HG03159 (cell line): ENCODE data around the gene SLC44A2.

Experiments used
- ATAC-seq: cut with Tn5 transposase; IDR thresholded peaks from one replicate; pipeline ENCODE4 v1.9.1; 2021; ENCODE audit warnings: mild to moderate bottlenecking, moderate library complexity; ENCODE audit not compliant: unreplicated experiment

The SLC44A2 gene

GRCh38 chr19:10625003-10625761 is at the start of gene SLC44A2:
Gene SLC44A2, plus strand, starts transcription at chr19:10625553. Its CDS starts 81 bp downstream, at chr19:10625634.
- ATAC-seq, result no peak

DNA sequence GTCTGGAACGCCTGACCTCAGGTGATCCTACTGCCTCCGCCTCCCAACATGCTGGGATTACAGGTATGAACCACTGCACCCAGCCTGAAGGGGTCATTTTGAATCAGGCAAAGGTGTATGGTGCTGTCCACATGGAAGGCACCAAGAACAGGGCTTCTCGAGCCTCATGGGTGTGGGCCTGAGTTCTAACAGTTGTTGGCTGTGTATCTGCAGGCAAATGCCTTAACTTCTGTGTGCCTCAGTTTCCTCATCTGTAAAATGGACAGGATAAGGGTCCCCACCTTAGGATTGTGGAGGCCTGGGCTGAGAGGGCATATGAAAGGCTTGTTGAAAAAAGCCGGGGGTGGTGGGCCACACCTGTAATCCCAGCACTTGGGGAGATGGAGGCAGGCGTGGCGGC is 47.4 kb upstream of the SLC44A2 start:
- ATAC-seq, result no peak

GRCh38 chr19:10580979-10581631 is 44.2 kb upstream of the SLC44A2 start:
- no peak for ATAC-seq

DNA sequence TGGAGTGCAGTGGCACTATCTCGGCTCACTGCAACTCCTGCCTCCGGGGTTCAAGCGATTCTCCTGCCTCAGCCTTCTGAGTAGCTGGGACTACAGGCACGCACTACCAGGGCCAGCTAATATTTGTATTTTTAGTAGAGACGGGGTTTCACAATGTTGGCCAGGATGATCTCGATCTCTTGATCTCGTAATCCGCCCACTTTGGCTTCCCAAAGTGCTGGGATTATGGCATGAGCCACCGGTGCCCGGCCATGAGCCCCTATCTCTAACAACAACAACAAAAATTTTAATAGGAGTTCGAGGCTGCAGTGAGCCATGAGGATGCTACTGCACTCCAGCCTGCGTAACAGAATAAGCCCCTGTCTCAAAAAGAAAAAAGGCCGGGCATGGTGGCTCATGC is 43.3 kb upstream of the SLC44A2 start:
- no peak for ATAC-seq

- ATAC-seq, result no peak
These were observed 42.1 kb upstream of the SLC44A2 start for GRCh38 chr19:10583036-10583776.

- ATAC-seq, result no peak
These were observed 39.0 kb upstream of the SLC44A2 start for GRCh38 chr19:10586396-10586795.

- no peak for ATAC-seq
These were observed 38.1 kb upstream of the SLC44A2 start, which contains the start of gene AP1M2 for GRCh38 chr19:10587022-10587838. Gene AP1M2, minus strand, starts transcription at chr19:10587312. Its CDS starts 81 bp downstream, at chr19:10587231.

DNA sequence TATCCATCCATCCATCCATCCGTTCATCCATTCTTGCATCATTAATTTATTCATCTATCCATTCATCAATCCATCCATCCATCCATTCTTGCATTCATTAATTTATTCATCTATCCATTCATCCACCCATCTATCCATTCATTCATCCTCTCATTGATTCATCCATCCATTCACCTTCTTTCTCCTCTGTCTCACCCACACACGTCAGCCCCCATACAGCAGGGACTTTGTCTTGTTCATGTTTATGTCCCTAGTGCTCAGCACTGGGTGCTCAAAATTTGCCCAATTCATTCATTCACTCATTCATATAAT is 37.6 kb upstream of the SLC44A2 start:
- no peak for ATAC-seq

GRCh38 chr19:10593148-10593547 is 32.2 kb upstream of the SLC44A2 start:
- no peak for ATAC-seq

- ATAC-seq, result peak; percentile 62
These were observed 31.3 kb upstream of the SLC44A2 start for GRCh38 chr19:10593820-10594637.

DNA sequence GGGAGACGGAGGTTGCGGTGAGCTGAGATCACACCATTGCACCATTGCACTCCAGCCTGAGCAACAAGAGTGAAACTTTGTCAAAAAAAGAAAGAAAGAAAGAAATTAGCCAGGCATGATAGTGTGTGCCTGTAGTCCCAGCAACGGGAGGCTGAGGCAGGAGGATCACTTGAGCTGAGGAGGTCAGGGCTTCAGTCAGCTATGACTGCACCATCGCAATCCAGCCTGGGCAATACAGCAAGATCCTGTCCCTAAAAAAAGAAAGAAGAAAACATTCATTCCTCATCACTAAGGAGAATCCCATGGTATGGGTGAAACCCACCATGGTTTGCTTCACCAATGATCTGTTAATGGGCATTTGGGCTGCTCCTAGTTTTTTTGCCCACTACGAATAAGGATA is 25.2 kb upstream of the SLC44A2 start:
- no peak for ATAC-seq

DNA sequence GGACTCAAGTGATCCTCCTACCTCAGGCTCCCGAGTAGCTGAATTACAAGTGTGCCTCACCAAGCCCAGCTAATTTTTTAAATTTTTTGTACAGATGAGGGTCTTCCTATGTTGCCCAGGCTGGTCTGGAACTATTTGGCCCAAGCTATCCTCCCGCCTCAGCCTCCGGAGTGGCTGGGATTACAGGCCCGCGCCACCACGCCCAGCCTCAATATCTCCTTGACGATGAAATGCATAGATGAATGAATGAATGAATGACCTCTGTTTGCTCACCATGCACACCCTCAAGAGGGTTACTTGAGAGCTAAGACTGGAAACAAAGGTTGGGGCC is 23.4 kb upstream of the SLC44A2 start:
- no peak for ATAC-seq

DNA sequence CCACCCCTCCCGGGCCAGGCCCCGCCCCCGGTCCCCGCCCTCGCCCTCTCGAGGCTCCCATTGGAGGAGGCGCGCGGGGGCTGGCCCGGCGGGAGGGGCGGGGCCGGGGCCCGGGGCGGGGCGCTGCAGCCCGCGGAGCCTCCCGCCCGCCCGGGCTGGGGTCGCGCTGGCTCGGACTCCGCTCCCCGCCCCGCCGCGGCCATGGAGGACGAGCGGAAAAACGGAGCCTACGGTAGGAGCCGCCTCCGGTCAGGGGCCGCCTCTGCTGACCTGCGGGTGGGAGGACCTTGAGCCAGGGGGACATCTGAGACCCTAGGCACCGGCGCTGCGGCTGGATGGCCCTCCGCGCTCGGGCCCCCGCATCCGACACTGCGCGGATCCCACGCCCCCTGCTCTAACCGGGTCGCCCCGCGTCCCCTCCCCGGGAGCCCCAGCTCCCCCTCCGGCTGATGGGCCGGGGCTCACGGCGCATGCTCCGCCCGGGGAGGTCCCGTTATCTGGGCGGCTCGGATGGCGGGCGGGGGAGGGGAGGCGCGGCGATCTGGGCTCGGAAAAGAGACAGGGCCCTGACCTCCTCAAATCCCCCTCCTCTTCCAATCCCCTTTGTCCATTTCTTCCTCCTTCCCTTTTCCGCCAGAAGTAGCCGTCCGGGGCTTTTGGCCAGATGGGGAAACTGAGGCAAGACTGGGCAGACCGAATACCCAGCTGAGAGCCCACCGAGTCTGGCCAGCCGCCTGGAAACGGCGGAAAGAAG is 22.8 kb upstream of the SLC44A2 start:
- ATAC-seq, result peak; percentile 46

DNA sequence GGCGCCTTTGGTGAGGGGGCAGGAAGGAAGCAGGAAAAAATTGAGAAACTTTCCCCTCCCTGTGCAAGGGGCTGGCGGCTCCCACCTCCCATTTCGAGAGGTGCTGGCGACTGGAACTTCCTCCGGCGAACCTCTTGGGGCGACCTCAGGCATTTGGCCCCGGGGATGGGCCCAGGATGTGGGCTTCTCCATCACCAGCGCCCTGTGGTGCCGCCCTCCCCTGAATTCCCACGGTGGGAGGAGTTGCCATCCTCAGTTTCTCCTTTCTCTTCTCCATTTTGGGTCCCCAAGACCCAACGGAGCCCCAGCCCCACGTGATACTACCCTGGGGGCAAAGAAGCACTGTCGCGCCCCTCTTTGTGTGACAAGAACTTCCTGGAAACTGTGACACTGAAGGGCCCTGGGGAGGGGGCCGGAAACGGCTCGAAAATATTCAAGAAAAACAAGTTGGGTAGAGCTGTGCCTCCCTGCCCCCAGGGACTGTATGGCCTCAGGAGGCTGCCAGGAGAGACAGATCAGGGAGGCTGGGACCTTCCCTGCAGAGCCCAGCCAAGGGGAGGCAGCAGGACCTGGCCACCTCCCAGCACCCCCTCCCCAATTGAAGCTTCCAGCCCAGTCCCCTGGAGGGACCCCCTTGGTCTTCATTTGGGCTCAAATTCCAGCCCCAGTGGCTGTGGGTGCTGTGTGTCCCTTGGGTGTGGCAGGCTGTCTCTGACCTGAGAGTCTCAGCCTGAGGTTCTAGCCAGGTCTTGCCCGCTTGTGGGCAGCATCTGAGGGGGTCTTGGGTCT is 22.1 kb upstream of the SLC44A2 start:
- peak; percentile 43 for ATAC-seq

GRCh38 chr19:10603873-10604459 is 21.4 kb upstream of the SLC44A2 start:
- peak; percentile 29 for ATAC-seq

- ATAC-seq, result peak; percentile 11
These were observed 20.8 kb upstream of the SLC44A2 start for GRCh38 chr19:10604460-10604980.

DNA sequence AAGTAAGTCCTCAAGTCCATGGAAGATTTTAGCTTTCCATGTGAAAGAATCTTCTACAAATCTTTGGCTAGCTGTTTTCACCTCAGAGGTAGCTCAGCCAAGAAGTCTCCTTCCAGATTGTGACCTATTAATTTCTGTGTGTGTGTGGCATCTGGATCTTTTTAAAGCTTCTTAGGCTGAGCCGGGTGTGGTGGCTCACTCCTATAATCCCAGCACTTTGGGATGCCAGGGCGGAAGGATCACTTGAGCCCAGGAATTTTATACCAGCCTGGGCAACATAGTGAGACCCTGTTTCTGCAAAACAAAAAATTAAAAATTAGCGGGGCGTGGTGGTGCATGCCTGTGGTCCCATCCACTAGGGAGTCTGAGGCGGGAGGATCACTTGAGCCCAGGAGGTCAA is 13.4 kb upstream of the SLC44A2 start:
- no peak for ATAC-seq

DNA sequence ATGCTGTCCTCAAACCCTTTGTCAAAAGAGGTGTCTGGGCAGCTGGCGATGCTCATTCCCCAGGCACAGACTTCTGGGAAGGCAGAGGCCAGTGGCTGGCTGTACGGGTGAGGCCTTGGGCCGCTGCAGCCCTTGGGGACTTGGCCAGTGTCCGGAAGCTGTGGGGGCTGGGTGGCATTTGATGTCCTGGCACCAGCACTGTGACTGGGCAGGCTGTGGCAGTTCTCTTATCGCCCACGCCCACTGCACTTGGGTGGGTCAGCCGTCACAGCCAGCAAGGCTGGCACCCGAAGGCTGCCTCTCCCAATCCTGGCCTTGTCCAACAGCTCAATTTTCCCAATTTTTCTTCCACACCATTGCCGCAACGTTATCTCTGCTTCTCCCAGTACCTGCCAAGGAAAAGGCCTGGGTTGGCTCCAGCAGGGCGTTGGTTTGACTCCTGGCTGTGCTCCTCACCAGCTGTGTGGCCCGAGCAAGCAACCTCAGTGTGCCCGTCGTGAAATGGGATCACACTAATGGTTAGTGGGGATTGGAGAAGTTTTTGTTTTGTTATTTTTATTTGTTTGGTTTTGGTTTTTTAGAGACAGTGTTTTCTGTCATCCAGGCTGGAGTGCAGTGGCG is 12.7 kb upstream of the SLC44A2 start:
- ATAC-seq, result no peak
